Peyer's patch (tissue), 4 donors: ENCODE data around the gene SLC23A3. TPM values are rescaled to one million over a fixed set of nuclear protein-coding genes. Genes with fewer than 3 reads are reported as not detected.

Experiments used
- DNase-seq, 3 donors: peaks; one replicate each; pipeline ENCODE4 v3.0.0-alpha.2; 2017 to 2019
- H3K27ac ChIP-seq, 4 donors: fragments of 200-600 bp; sonication (generic); one replicate each; pipeline ENCODE4 v1.5.1; 2016 to 2019
- H3K27me3 ChIP-seq, 2 donors: fragments of 200-600 bp; sonication (generic); one replicate each; pipeline ENCODE4 v1.5.1; 2019
- H3K36me3 ChIP-seq, 3 donors: fragments of 200-600 bp; sonication (generic); one replicate each; pipeline ENCODE4 v1.5.1; 2016 to 2019
- H3K4me1 ChIP-seq, 4 donors: fragments of 200-600 bp; sonication (generic); one replicate each; pipeline ENCODE4 v1.5.1; 2016 to 2019
- H3K4me3 ChIP-seq, 4 donors: fragments of 200-600 bp; sonication (generic); 1 replicate in 3 of 4; 2 replicates in 1 of 4; pipeline ENCODE4 v1.5.1; 2016 to 2019; ENCODE audit warnings: mild to moderate bottlenecking in 1 of 4
- H3K9me3 ChIP-seq, 4 donors: fragments of 200-600 bp; sonication (generic); one replicate each; pipeline ENCODE4 v1.5.1; 2016 to 2019; ENCODE audit warnings: mild to moderate bottlenecking in 1 of 4
- CTCF ChIP-seq, 6 experiments: fragments of 450-650 bp in 4 of 6; fragments of 200-600 bp in 2 of 6; sonication (generic) in 1 of 6; IDR thresholded peaks; one replicate each; pipeline ENCODE4 v1.5.1; 2017 to 2019; ENCODE audit warnings: antibody characterized with exemption in 6 of 6, mild to moderate bottlenecking in 3 of 6, moderate library complexity in 1 of 6
- POLR2A ChIP-seq, 2 donors: fragments of 450-650 bp; IDR thresholded peaks; one replicate each; pipeline ENCODE4 v1.5.1; 2017; ENCODE audit warnings: antibody characterized with exemption in 2 of 2, mild to moderate bottlenecking in 2 of 2, moderate library complexity in 2 of 2
- total RNA-seq, 4 donors: library from RNA; depleted of rRNA; stranded (reverse); fragments of >200 nt; gene quantifications; one replicate each; pipeline ENCODE4 v1.1.0, GENCODE V29; 2016

Gene SLC23A3
- total RNA-seq, 4 donors from 2014 or later = 5.0 to 111 (median 62.8) TPM

- peaks cover 0 to 32% (median 0%) of the 10 kb centered on the region in 3 donors for H3K36me3 ChIP-seq
- peaks cover 0 to 10% (median 4%) of the 10 kb centered on the region in 4 donors for H3K4me1 ChIP-seq
- H3K9me3 ChIP-seq = no peaks in the 10 kb centered on the region
- H3K4me3 ChIP-seq = no peak overlapping the region
- H3K27me3 ChIP-seq = no peaks in the 10 kb centered on the region
- no peak for DNase-seq
- H3K27ac ChIP-seq = no peak overlapping the region
- TF ChIP-seq CTCF (IDR thresholded peaks at IDR 0.05) (no peak), POLR2A (IDR thresholded peaks at IDR 0.05) (no peak)
Measured at GRCh38 chr2:219158586-219158985, 11.2 kb downstream of the SLC23A3 start.

- Histone ChIP-seq H3K4me1 (peaks cover 0 to 10% (median 4%) of the 10 kb centered on the region in 4 donors), H3K27ac (no peak overlapping the region), H3K36me3 (peaks cover 0 to 37% (median 0%) of the 10 kb centered on the region in 3 donors), H3K9me3 (no peaks in the 10 kb centered on the region), H3K27me3 (no peaks in the 10 kb centered on the region), H3K4me3 (no peak overlapping the region)
- TF ChIP-seq CTCF (IDR thresholded peaks at IDR 0.05) (no peak), POLR2A (IDR thresholded peaks at IDR 0.05) (no peak)
- DNase-seq = peak in 1 of 3 donors; percentile 41
Measured at GRCh38 chr2:219158025-219158424, 11.8 kb downstream of the SLC23A3 start.

GRCh38 chr2:219157396-219157795 lies 12.4 kb downstream of the SLC23A3 start:
- Histone ChIP-seq H3K27ac (no peak overlapping the region), H3K36me3 (peaks cover 0 to 40% (median 0%) of the 10 kb centered on the region in 3 donors), H3K27me3 (no peaks in the 10 kb centered on the region), H3K4me1 (peaks cover 0 to 10% (median 4%) of the 10 kb centered on the region in 4 donors), H3K9me3 (no peaks in the 10 kb centered on the region), H3K4me3 (no peak overlapping the region)
- no peak for DNase-seq
- no peak for TF ChIP-seq CTCF (IDR thresholded peaks at IDR 0.05)
- no peak for TF ChIP-seq POLR2A (IDR thresholded peaks at IDR 0.05)

- H3K27me3 ChIP-seq = no peaks in the 10 kb centered on the region
- no peak overlapping the region for H3K4me3 ChIP-seq
- TF ChIP-seq CTCF (IDR thresholded peaks at IDR 0.05) (peak; percentile 43 to 88 (median 78)), POLR2A (IDR thresholded peaks at IDR 0.05) (no peak)
- DNase-seq = peak in 1 of 3 donors; percentile 68
- H3K4me1 ChIP-seq = peaks cover 0 to 6% (median 2%) of the 10 kb centered on the region in 4 donors
- peaks cover 0 to 40% (median 0%) of the 10 kb centered on the region in 3 donors for H3K36me3 ChIP-seq
- H3K9me3 ChIP-seq = no peaks in the 10 kb centered on the region
- no peak overlapping the region for H3K27ac ChIP-seq
Measured at GRCh38 chr2:219155054-219155644, 14.7 kb downstream of the SLC23A3 start.

- TF ChIP-seq CTCF (IDR thresholded peaks at IDR 0.05) (no peak), POLR2A (IDR thresholded peaks at IDR 0.05) (no peak)
- H3K4me1 ChIP-seq = no peaks in the 10 kb centered on the region
- no peaks in the 10 kb centered on the region for H3K27me3 ChIP-seq
- DNase-seq = no peak
- no peaks in the 10 kb centered on the region for H3K9me3 ChIP-seq
- peaks cover 0 to 51% (median 0%) of the 10 kb centered on the region in 3 donors for H3K36me3 ChIP-seq
- no peak overlapping the region for H3K4me3 ChIP-seq
- H3K27ac ChIP-seq = no peak overlapping the region
Measured at GRCh38 chr2:219149667-219150066, 20.2 kb downstream of the SLC23A3 start.
